Progenitor cell of endocrine pancreas (in vitro differentiated cells): ENCODE data around the gene CAAP1. TPM values are rescaled to one million over a fixed set of nuclear protein-coding genes. Genes with fewer than 3 reads are reported as not detected.

Experiments
- DNase-seq: peaks from one replicate; pipeline ENCODE4 v3.0.0; 2021; ENCODE audit warnings: low spot score; ENCODE audit not compliant: unreplicated experiment
- H3K27ac Mint-ChIP-seq: 2 replicates; pipeline ENCODE4 v1.8.0; 2021; ENCODE audit warnings: mild to moderate bottlenecking, moderate library complexity, mixed read lengths
- H3K27me3 Mint-ChIP-seq: 2 replicates; pipeline ENCODE4 v1.8.0; 2021; ENCODE audit warnings: mixed read lengths
- H3K36me3 Mint-ChIP-seq: 2 replicates; pipeline ENCODE4 v1.8.0; 2022; ENCODE audit warnings: mixed read lengths; ENCODE audit not compliant: insufficient read depth
- H3K4me1 Mint-ChIP-seq: 2 replicates; pipeline ENCODE4 v1.8.0; 2021; ENCODE audit warnings: low read depth, mixed read lengths
- H3K4me3 Mint-ChIP-seq: 2 replicates; pipeline ENCODE4 v1.8.0; 2021; ENCODE audit warnings: low read depth, mild to moderate bottlenecking, moderate library complexity, mixed read lengths
- H3K9me3 Mint-ChIP-seq: 2 replicates; pipeline ENCODE4 v1.8.0; 2021; ENCODE audit warnings: low read depth, mixed read lengths
- long read RNA-seq: library from polyadenylated mRNA; unstranded; transcript quantifications from one replicate; pipeline ENCODE4 v2.0.0, GENCODE V29; 2020
- total RNA-seq: library from RNA; stranded (reverse); gene quantifications from 2 replicates; pipeline ENCODE4 v1.2.1, GENCODE V29; 2021
- TF ChIP-seq, protein P1 (sequence below): fragments of 200-600 bp; sonication (generic); IDR thresholded peaks from one replicate; pipeline ENCODE4 v1.5.0; 2021; ENCODE audit warnings: antibody characterized with exemption, mild to moderate bottlenecking; ENCODE audit not compliant: unreplicated experiment

The CAAP1 gene, protein sequence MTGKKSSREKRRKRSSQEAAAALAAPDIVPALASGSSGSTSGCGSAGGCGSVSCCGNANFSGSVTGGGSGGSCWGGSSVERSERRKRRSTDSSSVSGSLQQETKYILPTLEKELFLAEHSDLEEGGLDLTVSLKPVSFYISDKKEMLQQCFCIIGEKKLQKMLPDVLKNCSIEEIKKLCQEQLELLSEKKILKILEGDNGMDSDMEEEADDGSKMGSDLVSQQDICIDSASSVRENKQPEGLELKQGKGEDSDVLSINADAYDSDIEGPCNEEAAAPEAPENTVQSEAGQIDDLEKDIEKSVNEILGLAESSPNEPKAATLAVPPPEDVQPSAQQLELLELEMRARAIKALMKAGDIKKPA
- total RNA-seq: 24.7 and 25.1 TPM in 2 replicates
- long read RNA-seq, transcript CAAP1-206 (6 exons, 1,532 nt): minor isoform, 9 of 52 reads
- long read RNA-seq, transcript CAAP1-201 (6 exons, 2,791 nt): major isoform, 31 of 52 reads
- long read RNA-seq, partial matches to known transcripts: 4 of 52 reads
- long read RNA-seq, other reads (novel, unspliced or antisense): 8 of 52 reads

DNA sequence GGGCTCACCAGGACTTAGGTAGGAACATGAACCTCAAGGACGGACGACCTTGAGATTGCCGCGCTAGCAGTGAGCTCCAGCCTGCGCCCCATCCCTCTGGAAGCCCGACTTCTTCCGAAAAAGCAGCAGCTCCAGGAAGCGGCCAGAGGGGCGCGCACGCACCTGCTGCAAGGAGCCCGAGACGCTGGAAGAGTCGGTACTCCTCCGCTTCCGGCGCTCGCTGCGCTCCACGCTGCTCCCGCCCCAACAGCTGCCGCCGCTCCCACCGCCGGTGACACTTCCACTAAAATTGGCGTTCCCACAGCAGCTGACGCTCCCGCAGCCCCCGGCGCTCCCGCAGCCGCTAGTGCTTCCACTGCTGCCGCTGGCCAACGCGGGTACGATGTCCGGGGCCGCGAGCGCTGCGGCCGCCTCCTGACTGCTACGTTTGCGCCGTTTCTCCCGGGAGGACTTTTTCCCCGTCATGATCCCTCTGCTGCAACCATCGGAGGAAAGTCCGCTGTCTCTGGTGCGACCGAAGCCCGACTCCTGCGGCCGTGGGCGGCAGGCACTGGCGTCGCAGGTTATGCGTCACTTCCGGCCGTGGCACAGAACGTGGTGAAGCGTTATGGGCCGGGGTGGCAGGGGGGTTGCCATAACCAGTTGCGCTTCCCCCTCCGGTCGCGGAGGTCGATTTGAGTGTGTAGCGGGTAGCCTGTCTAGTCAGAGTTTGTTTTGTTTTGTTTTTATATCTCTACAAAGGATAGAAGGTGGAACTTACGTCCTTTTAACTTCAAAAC, at the start of gene CAAP1:
Gene CAAP1, minus strand, starts transcription at position 552 of the 779 bp plus-strand sequence. Its CDS starts 87 bp downstream, at position 465.
- no peaks in the 10 kb centered on the region for H3K27me3 Mint-ChIP-seq
- DNase-seq: peak; percentile 76
- peaks cover 6% of the 10 kb centered on the region for H3K9me3 Mint-ChIP-seq
- H3K4me3 Mint-ChIP-seq: peak within 1 kb of the TSS; percentile 99
- H3K36me3 Mint-ChIP-seq: peaks cover 5% of the 10 kb centered on the region
- H3K27ac Mint-ChIP-seq: peak within 1 kb of the TSS; percentile 99
- peaks cover 10% of the 10 kb centered on the region for H3K4me1 Mint-ChIP-seq
- TF ChIP-seq, protein P1, sequence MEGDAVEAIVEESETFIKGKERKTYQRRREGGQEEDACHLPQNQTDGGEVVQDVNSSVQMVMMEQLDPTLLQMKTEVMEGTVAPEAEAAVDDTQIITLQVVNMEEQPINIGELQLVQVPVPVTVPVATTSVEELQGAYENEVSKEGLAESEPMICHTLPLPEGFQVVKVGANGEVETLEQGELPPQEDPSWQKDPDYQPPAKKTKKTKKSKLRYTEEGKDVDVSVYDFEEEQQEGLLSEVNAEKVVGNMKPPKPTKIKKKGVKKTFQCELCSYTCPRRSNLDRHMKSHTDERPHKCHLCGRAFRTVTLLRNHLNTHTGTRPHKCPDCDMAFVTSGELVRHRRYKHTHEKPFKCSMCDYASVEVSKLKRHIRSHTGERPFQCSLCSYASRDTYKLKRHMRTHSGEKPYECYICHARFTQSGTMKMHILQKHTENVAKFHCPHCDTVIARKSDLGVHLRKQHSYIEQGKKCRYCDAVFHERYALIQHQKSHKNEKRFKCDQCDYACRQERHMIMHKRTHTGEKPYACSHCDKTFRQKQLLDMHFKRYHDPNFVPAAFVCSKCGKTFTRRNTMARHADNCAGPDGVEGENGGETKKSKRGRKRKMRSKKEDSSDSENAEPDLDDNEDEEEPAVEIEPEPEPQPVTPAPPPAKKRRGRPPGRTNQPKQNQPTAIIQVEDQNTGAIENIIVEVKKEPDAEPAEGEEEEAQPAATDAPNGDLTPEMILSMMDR: peak; percentile 54

DNA sequence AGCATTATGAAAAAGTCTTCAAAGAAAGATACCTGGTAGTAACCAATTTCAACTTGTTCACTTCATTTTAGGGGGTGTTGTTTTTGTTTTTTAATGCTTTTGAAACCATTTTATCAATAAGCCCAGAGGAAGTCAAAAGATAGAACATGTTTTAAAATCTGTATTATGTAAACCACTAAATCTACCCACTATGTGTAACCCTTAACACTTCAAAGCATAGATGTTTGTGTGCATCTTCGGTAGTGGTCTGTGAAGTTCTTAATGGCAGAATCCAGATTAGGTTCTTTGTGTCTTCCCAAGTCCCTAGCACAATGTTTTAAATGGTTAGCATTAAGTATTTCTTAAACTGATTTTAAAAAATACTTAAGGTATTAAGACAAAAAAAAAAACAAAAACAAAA, 48.2 kb upstream of the CAAP1 start:
- TF ChIP-seq, protein P1: no peak
- H3K4me1 Mint-ChIP-seq: peaks cover 15% of the 10 kb centered on the region
- no peak for DNase-seq
- H3K27me3 Mint-ChIP-seq: no peaks in the 10 kb centered on the region
- H3K27ac Mint-ChIP-seq: no peak overlapping the region
- H3K9me3 Mint-ChIP-seq: peaks cover 8% of the 10 kb centered on the region
- peaks cover 16% of the 10 kb centered on the region for H3K36me3 Mint-ChIP-seq
- H3K4me3 Mint-ChIP-seq: no peak overlapping the region

DNA sequence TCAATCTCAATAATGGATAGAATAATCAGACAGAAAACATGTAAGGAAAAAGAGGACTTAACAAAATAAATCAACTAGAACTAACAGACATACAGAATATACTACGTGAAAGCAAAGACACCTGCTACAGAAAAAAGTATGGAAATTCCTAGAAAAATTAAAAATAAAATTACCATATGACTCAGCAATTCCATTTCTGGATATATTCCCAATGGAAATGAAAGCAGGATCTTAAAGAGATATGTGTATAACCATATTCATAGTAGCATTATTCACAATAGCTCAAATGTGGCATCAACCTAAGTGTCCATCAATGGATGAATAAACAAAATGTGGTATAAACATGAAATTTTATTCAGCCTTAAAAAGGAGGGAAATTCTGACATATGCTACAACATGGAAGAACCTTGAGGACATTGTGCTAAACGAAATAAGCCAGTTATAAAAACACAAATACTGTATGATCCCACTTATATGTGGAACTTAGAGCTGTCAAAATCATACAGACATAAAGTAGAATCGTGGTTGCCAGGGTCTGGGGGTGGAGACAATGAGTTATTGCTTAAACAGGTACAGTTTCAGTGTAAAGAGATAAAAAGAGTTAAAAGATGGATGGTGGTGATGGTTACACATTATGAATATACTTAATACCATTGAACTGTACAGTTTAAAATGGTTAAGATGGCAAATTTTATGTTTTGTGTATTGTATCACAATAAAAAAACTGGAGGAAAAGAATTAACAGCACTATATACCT, 47.5 kb upstream of the CAAP1 start:
- DNase-seq: no peak
- Mint-ChIP-seq H3K27ac (no peak overlapping the region), H3K4me3 (no peak overlapping the region), H3K27me3 (no peaks in the 10 kb centered on the region), H3K4me1 (peaks cover 10% of the 10 kb centered on the region), H3K36me3 (peaks cover 16% of the 10 kb centered on the region), H3K9me3 (peaks cover 8% of the 10 kb centered on the region)
- TF ChIP-seq, protein P1: no peak

DNA sequence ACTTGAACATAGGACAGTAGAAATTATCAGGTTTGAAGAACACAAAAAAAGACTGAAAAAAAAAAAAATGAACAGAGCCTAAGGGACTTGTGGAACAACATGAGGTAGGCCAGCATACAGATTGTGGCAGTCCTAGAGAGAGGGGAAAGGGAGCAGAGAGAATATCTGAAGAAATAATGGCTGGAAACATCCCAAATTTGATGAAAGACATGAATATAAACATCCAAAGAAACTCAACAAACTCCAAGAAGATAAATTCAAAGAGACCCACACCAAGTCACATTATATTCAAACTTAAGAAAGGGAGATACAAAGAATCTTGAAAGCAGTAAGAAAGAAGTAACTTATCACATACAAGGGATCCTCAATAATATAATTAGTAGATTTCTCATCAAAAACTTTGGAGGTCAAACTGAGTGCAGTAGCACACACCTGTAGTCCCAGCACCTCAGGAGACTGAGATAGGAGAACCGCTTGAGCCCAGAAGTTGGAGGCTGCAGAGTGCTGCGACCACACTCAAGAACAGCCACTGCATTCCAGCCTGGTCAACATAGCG, 45.3 kb upstream of the CAAP1 start:
- Mint-ChIP-seq H3K27me3 (no peaks in the 10 kb centered on the region), H3K36me3 (peaks cover 16% of the 10 kb centered on the region), H3K4me1 (peaks cover 7% of the 10 kb centered on the region), H3K9me3 (peaks cover 8% of the 10 kb centered on the region), H3K27ac (no peak overlapping the region), H3K4me3 (no peak overlapping the region)
- TF ChIP-seq, protein P1: no peak
- DNase-seq: no peak
